Measurements from ENCODE around the gene RHOD.

RHOD gene

GRCh38 chr11:67056267-67057204, at the start of gene RHOD:
TSS of gene RHOD (plus strand) at chr11:67056847. CDS start at chr11:67056903, 56 bp downstream.
- Histone ChIP-seq H3K27ac (peak within 1 kb of the TSS; percentile 85), H3K4me1 (peaks cover 0 to 53% (median 40%) of the 10 kb centered on the region in 4 donors), H3K36me3 (no peaks in the 10 kb centered on the region), H3K27me3 (no peaks in the 10 kb centered on the region), H3K9me3 (no peaks in the 10 kb centered on the region), H3K4me3 (peak within 1 kb of the TSS; percentile 68 to 81)
- TF ChIP-seq CTCF (IDR thresholded peaks at IDR 0.05): no peak
- peak in 1 of 2 donors; percentile 80 for DNase-seq
- intact Hi-C loops (cut with DNase I; ENCODE audit: low total_unique reads): no loop called here

DNA sequence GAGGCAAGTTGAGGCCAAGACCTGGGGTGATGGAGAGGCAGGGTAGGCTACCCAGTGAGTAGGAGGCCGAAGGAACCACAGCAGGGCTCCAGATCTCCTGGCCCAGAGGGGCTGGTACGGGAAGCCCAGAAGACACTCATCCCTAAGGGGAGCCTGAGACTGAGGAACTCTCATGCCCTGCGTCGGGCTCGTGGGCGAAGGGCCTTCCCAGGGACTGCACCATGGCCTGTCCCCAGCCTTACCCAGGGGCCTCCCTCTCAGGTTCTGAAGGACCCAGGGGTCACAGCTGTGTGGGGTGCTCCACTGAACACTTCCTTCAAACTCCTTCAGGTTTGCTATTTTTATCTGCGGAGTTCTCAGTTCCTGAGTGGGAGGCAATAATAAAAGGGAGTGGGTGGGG, 49.5 kb upstream of the RHOD start:
- Histone ChIP-seq H3K36me3 (no peaks in the 10 kb centered on the region), H3K27me3 (no peaks in the 10 kb centered on the region), H3K27ac (no peak overlapping the region), H3K4me3 (no peak overlapping the region), H3K9me3 (no peaks in the 10 kb centered on the region), H3K4me1 (no peaks in the 10 kb centered on the region)
- intact Hi-C loops (cut with DNase I; ENCODE audit: low total_unique reads): no loop called here
- DNase-seq: no peak
- TF ChIP-seq CTCF (IDR thresholded peaks at IDR 0.05): no peak

- no peak for TF ChIP-seq CTCF (IDR thresholded peaks at IDR 0.05)
- no peak overlapping the region for H3K27ac ChIP-seq
- H3K27me3 ChIP-seq: no peaks in the 10 kb centered on the region
- H3K4me3 ChIP-seq: no peak overlapping the region
- intact Hi-C loops (cut with DNase I; ENCODE audit: low total_unique reads): no loop called here
- no peaks in the 10 kb centered on the region for H3K36me3 ChIP-seq
- H3K9me3 ChIP-seq: no peaks in the 10 kb centered on the region
- no peak for DNase-seq
- H3K4me1 ChIP-seq: no peaks in the 10 kb centered on the region
Observed at GRCh38 chr11:67010296-67010905, 46.2 kb upstream of the RHOD start.

DNA sequence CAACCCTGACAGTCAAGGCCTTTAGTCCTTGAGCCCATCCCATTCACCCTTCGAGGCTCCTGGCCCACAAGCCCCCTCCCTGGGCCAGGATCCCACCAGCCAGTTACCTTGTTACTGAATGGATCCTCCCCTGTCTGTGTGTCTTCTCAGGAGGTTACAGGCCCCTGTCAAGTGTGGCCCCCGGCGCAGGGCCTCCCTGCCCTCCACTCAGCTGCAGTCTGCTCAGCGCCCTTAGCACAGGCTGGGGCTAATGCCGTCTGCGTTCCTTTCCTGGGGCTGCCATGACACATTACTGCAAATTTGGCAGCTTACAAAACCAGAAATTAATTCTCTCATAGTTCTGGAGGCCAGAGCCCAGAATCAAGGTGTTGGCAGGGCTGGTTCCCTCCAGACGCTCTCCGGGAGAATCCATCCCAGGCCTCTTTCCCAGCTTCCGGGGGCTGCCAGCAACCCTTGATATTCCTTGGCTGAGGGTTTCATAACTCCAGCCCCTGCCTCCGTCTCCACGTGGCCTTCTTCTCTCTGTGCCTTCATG, 43.1 kb upstream of the RHOD start:
- no peak for DNase-seq
- Histone ChIP-seq H3K4me3 (no peak overlapping the region), H3K9me3 (no peaks in the 10 kb centered on the region), H3K4me1 (no peaks in the 10 kb centered on the region), H3K27ac (no peak overlapping the region), H3K36me3 (no peaks in the 10 kb centered on the region), H3K27me3 (no peaks in the 10 kb centered on the region)
- TF ChIP-seq CTCF (IDR thresholded peaks at IDR 0.05): no peak
- intact Hi-C loops (cut with DNase I; ENCODE audit: low total_unique reads): no loop called here

DNA sequence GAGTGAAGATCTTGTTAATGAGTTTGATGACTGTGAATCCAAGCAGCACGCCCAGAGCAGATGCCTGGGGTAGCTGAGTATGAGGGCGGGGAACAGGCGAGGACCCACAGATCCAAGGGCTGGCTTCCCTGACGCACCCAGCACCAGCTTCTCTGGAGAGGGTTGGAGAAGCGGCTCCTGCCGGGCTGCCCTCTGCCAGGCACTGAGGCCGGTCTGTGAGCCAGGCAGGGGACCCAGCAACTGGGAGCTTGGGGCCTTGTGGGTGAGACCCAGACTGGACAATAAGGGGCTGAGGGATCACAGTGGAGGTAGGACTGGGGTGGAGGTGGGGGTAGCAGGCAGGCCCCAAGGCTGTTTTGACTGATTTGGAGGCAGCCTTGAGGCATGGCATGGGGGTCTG, 42.3 kb upstream of the RHOD start:
- Histone ChIP-seq H3K4me3 (no peak overlapping the region), H3K9me3 (no peaks in the 10 kb centered on the region), H3K27ac (no peak overlapping the region), H3K36me3 (no peaks in the 10 kb centered on the region), H3K4me1 (no peaks in the 10 kb centered on the region), H3K27me3 (no peaks in the 10 kb centered on the region)
- intact Hi-C loops (cut with DNase I; ENCODE audit: low total_unique reads): no loop called here
- no peak for TF ChIP-seq CTCF (IDR thresholded peaks at IDR 0.05)
- no peak for DNase-seq
